ENCODE measurements around the gene TOGARAM2.

The TOGARAM2 gene

DNA sequence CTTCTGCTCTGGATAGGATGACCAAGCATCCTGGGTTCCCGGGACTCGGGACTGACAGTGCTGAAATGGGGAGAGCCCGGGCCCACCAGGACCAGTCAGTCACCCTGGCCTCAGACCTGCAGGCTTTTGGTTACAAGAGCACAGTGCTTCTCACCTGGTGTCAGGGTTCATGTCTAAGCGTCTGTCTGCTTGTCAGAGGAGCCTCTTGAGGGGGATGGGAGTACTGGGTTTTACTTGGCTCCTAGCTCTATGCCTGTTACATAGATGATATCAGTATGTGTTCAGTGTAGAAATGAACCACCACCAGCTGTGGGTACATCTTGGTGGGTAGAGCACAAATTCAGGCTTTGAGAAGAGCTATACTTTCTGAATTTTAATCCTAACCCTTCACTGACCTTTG, 63.4 kb downstream of the TOGARAM2 start:
- Histone ChIP-seq H3K27me3 (ENCODE audit: control insufficient read depth, insufficient read depth, low read length) (no peaks in the 10 kb centered on the region), H3K36me3 (ENCODE audit: control insufficient read depth, insufficient read depth, low read length) (no peaks in the 10 kb centered on the region), H3K4me3 (ENCODE audit: low read depth, low read length) (no peak overlapping the region), H3K9me3 (ENCODE audit: control insufficient read depth, insufficient read depth, low read length) (no peaks in the 10 kb centered on the region), H3K9ac (ENCODE audit: low read depth, low read length) (no peak overlapping the region), H3K4me1 (ENCODE audit: control insufficient read depth, insufficient read depth, low read length) (no peaks in the 10 kb centered on the region), H3K27ac (ENCODE audit: low read depth, low read length) (no peak overlapping the region)

DNA sequence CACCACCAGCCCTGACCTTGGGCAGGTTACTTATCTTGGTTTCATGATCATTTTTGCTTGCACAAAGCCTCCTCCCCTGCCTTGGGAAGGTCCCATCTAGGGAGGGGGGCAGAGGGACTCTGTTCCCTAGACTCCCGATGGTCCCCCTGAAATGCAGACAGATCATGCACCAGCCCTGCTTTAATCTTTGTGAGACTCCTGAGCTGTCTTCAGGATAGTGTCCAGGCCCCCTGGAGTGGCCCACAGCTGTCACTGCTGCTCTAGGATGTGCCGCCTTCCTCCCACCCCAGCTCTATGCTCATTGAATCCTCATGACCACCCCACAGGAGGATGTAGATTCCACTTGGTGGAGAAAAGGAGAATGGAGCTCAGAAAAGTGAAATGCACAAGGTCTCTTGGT, 65.2 kb downstream of the TOGARAM2 start:
- Histone ChIP-seq H3K27me3 (ENCODE audit: control insufficient read depth, insufficient read depth, low read length) (no peaks in the 10 kb centered on the region), H3K36me3 (ENCODE audit: control insufficient read depth, insufficient read depth, low read length) (no peaks in the 10 kb centered on the region), H3K9me3 (ENCODE audit: control insufficient read depth, insufficient read depth, low read length) (no peaks in the 10 kb centered on the region), H3K4me3 (ENCODE audit: low read depth, low read length) (no peak overlapping the region), H3K27ac (ENCODE audit: low read depth, low read length) (no peak overlapping the region), H3K9ac (ENCODE audit: low read depth, low read length) (no peak overlapping the region), H3K4me1 (ENCODE audit: control insufficient read depth, insufficient read depth, low read length) (no peaks in the 10 kb centered on the region)

DNA sequence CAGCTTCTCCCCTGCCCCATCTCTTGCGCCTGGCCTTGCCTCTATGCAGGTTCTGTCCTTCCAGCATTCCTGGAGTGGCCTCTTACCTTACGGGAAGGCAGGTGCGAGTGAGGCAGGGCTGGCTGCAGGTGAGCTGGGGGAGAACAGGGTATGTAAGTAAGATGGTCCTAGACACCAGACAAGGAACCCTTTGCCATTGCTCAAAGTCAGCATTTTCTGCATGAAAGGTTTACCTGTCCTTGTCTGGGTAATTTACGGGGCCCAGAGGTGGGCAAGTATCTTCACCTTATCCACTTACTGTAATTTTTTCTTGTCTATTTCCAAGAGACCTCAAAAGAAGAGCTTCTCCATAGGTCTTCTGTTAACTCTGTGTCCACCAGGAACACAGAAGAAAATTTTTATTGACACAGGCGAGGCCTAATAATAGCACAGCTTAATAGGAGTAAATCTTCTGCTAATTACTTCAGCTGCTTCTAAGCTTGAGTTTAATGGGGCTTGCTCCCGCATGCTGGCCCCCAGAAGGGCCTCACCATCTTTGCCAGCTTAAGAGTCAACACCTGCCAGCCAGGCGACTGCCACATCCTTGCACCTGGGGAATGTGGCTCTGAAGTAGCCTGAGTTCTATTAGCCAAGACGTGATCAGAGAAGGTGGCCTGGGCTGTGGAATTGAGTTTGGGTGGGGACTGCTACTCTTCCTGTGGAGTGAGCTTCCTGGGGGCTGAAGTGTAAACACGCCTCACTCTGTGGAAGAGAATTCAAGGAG, 66.2 kb downstream of the TOGARAM2 start:
- Histone ChIP-seq H3K36me3 (ENCODE audit: control insufficient read depth, insufficient read depth, low read length) (no peaks in the 10 kb centered on the region), H3K4me3 (ENCODE audit: low read depth, low read length) (no peak overlapping the region), H3K27me3 (ENCODE audit: control insufficient read depth, insufficient read depth, low read length) (no peaks in the 10 kb centered on the region), H3K9ac (ENCODE audit: low read depth, low read length) (no peak overlapping the region), H3K27ac (ENCODE audit: low read depth, low read length) (no peak overlapping the region), H3K9me3 (ENCODE audit: control insufficient read depth, insufficient read depth, low read length) (no peaks in the 10 kb centered on the region), H3K4me1 (ENCODE audit: control insufficient read depth, insufficient read depth, low read length) (no peaks in the 10 kb centered on the region)

- Histone ChIP-seq H3K27ac (ENCODE audit: low read depth, low read length) (no peak overlapping the region), H3K9ac (ENCODE audit: low read depth, low read length) (no peak overlapping the region), H3K4me3 (ENCODE audit: low read depth, low read length) (no peak overlapping the region), H3K36me3 (ENCODE audit: control insufficient read depth, insufficient read depth, low read length) (no peaks in the 10 kb centered on the region), H3K9me3 (ENCODE audit: control insufficient read depth, insufficient read depth, low read length) (no peaks in the 10 kb centered on the region), H3K4me1 (ENCODE audit: control insufficient read depth, insufficient read depth, low read length) (peaks cover 6% of the 10 kb centered on the region), H3K27me3 (ENCODE audit: control insufficient read depth, insufficient read depth, low read length) (no peaks in the 10 kb centered on the region)
Measured at GRCh38 chr2:29050591-29050990, 69.5 kb downstream of the TOGARAM2 start.

DNA sequence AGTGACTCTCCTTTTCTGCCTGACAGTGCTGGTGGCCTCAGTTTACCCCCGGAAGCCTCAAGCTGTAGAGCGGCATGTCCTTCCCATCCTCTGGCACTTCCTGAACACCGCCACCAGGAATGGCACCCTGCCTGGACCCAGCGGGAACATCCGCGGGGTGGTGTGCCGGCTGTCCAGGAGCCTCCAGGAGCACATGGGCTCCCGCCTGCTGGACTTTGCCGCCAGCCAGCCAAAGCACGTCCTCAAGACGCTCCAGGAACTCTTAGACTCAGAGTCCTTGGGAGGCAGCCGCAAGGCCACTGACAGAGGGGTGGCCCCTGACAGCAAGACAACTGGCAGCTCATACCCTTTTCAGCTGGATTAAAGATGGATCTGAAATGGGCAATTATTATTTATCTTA, 70.6 kb downstream of the TOGARAM2 start:
- Histone ChIP-seq H3K27ac (ENCODE audit: low read depth, low read length) (no peak overlapping the region), H3K36me3 (ENCODE audit: control insufficient read depth, insufficient read depth, low read length) (no peaks in the 10 kb centered on the region), H3K9ac (ENCODE audit: low read depth, low read length) (no peak overlapping the region), H3K4me1 (ENCODE audit: control insufficient read depth, insufficient read depth, low read length) (peaks cover 6% of the 10 kb centered on the region), H3K9me3 (ENCODE audit: control insufficient read depth, insufficient read depth, low read length) (no peaks in the 10 kb centered on the region), H3K27me3 (ENCODE audit: control insufficient read depth, insufficient read depth, low read length) (no peaks in the 10 kb centered on the region), H3K4me3 (ENCODE audit: low read depth, low read length) (no peak overlapping the region)

GRCh38 chr2:29052807-29053206, 71.7 kb downstream of the TOGARAM2 start:
- Histone ChIP-seq H3K9me3 (ENCODE audit: control insufficient read depth, insufficient read depth, low read length) (no peaks in the 10 kb centered on the region), H3K27me3 (ENCODE audit: control insufficient read depth, insufficient read depth, low read length) (no peaks in the 10 kb centered on the region), H3K4me3 (ENCODE audit: low read depth, low read length) (no peak overlapping the region), H3K27ac (ENCODE audit: low read depth, low read length) (peak overlapping the region; percentile 27), H3K4me1 (ENCODE audit: control insufficient read depth, insufficient read depth, low read length) (peaks cover 6% of the 10 kb centered on the region), H3K36me3 (ENCODE audit: control insufficient read depth, insufficient read depth, low read length) (no peaks in the 10 kb centered on the region), H3K9ac (ENCODE audit: low read depth, low read length) (no peak overlapping the region)

DNA sequence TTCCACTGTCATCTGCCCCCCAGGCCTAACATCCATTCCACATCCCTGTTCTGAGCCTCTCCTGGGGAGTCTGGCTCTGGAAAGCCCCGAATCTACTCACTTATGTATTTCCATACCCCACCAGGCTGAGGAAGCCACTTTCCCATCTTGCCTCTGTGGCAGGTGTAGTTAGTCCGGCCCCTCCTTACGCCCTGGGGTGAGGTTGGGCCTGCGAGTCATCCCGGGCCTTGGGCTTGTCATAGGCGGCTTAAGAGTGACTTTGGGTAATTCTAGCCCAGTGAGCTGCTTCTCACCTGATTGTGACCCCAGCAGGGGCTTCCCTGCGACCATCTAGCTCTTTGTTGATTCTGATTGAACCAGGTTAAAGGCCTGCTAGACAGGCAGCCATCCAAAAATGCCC, 72.1 kb downstream of the TOGARAM2 start:
- Histone ChIP-seq H3K36me3 (ENCODE audit: control insufficient read depth, insufficient read depth, low read length) (no peaks in the 10 kb centered on the region), H3K9me3 (ENCODE audit: control insufficient read depth, insufficient read depth, low read length) (no peaks in the 10 kb centered on the region), H3K9ac (ENCODE audit: low read depth, low read length) (no peak overlapping the region), H3K27ac (ENCODE audit: low read depth, low read length) (peak overlapping the region; percentile 79), H3K4me1 (ENCODE audit: control insufficient read depth, insufficient read depth, low read length) (peaks cover 6% of the 10 kb centered on the region), H3K27me3 (ENCODE audit: control insufficient read depth, insufficient read depth, low read length) (no peaks in the 10 kb centered on the region), H3K4me3 (ENCODE audit: low read depth, low read length) (no peak overlapping the region)

DNA sequence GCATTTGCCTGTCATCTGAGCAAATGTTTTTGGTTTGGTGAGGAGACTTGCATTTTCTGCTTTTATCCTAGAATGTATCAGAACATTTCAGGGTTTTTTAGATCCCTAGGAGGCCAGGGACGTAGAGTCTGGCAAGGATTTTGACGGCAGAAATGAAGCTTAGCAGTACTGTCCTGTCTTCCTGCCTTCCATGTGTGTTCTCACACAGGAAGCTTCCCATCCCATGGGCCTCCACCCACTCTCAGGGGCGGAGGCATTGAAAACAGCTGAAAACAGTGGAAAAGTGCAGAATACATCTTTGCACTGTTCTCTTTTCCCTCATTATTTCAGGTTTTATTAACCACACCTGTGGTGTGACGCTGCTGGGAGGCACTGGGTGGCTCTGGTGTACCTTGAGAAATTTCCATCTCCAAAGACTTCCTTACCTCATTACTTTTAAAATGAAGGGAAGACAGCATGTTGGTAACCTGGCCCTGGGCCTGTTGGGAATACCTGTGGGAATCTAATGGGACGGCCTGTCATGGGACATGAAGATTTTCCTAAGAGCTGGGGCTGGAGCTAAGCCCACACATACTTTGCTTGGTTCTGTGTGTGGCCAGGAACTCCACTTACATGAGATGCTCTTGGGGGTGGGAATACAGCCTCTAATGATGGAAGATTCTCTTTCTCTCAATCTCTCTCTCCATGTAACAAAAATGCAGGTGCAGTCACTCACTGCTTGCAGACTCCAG, 72.7 kb downstream of the TOGARAM2 start:
- no peaks in the 10 kb centered on the region for H3K27me3 ChIP-seq (ENCODE audit: control insufficient read depth, insufficient read depth, low read length)
- H3K4me3 ChIP-seq (ENCODE audit: low read depth, low read length) = no peak overlapping the region
- no peaks in the 10 kb centered on the region for H3K36me3 ChIP-seq (ENCODE audit: control insufficient read depth, insufficient read depth, low read length)
- peaks cover 6% of the 10 kb centered on the region for H3K4me1 ChIP-seq (ENCODE audit: control insufficient read depth, insufficient read depth, low read length)
- H3K27ac ChIP-seq (ENCODE audit: low read depth, low read length) = peak overlapping the region; percentile 79
- no peak overlapping the region for H3K9ac ChIP-seq (ENCODE audit: low read depth, low read length)
- H3K9me3 ChIP-seq (ENCODE audit: control insufficient read depth, insufficient read depth, low read length) = no peaks in the 10 kb centered on the region

DNA sequence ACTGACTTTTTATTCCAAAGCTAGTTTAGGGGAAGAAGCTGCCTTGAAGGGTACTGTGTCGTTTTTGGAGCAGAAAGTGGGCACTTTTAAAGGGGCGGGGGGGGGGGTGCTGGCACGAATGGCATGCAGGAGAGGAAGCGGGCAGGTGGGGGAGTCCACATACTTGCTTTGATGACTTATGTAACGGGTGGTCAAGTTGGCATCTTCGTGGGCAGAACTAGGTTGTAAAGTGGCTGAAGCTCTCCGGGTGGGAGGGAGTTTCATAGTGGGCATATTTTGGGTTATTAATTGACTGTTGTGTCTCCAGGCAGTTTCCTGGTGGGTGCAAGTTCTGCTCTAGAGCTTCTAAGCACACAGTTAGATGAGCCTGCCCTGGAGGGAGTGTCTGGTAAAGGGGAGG, 73.3 kb downstream of the TOGARAM2 start:
- Histone ChIP-seq H3K4me1 (ENCODE audit: control insufficient read depth, insufficient read depth, low read length) (peaks cover 6% of the 10 kb centered on the region), H3K4me3 (ENCODE audit: low read depth, low read length) (no peak overlapping the region), H3K27ac (ENCODE audit: low read depth, low read length) (no peak overlapping the region), H3K9me3 (ENCODE audit: control insufficient read depth, insufficient read depth, low read length) (no peaks in the 10 kb centered on the region), H3K36me3 (ENCODE audit: control insufficient read depth, insufficient read depth, low read length) (no peaks in the 10 kb centered on the region), H3K9ac (ENCODE audit: low read depth, low read length) (no peak overlapping the region), H3K27me3 (ENCODE audit: control insufficient read depth, insufficient read depth, low read length) (no peaks in the 10 kb centered on the region)

- Histone ChIP-seq H3K9me3 (ENCODE audit: control insufficient read depth, insufficient read depth, low read length) (no peaks in the 10 kb centered on the region), H3K27ac (ENCODE audit: low read depth, low read length) (no peak overlapping the region), H3K4me3 (ENCODE audit: low read depth, low read length) (no peak overlapping the region), H3K9ac (ENCODE audit: low read depth, low read length) (no peak overlapping the region), H3K4me1 (ENCODE audit: control insufficient read depth, insufficient read depth, low read length) (peaks cover 6% of the 10 kb centered on the region), H3K27me3 (ENCODE audit: control insufficient read depth, insufficient read depth, low read length) (no peaks in the 10 kb centered on the region), H3K36me3 (ENCODE audit: control insufficient read depth, insufficient read depth, low read length) (no peaks in the 10 kb centered on the region)
Measured at GRCh38 chr2:29055601-29056000, 74.5 kb downstream of the TOGARAM2 start.

DNA sequence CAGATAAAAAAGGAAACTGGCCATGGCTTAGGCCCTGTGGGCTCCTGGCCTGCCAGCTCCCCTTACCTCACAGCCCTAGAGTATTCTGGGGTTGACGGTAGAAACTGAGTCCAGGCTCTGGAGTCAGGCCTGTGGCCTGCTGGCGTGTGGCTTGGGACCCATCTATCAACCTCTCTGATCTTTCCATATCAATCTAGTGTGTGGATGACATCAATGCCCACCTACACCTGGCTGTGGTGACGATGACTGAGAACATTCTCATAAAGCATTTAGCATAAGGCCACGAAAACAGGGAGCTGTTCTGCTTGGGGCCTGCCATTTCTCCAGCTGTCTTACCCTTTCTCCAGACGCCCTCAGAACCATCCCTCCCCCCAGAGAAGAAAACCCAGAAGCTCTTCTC, 75.4 kb downstream of the TOGARAM2 start:
- Histone ChIP-seq H3K27me3 (ENCODE audit: control insufficient read depth, insufficient read depth, low read length) (no peaks in the 10 kb centered on the region), H3K4me1 (ENCODE audit: control insufficient read depth, insufficient read depth, low read length) (peaks cover 6% of the 10 kb centered on the region), H3K36me3 (ENCODE audit: control insufficient read depth, insufficient read depth, low read length) (no peaks in the 10 kb centered on the region), H3K9ac (ENCODE audit: low read depth, low read length) (no peak overlapping the region), H3K4me3 (ENCODE audit: low read depth, low read length) (no peak overlapping the region), H3K27ac (ENCODE audit: low read depth, low read length) (no peak overlapping the region), H3K9me3 (ENCODE audit: control insufficient read depth, insufficient read depth, low read length) (no peaks in the 10 kb centered on the region)
